Measurements from ENCODE around the gene CTIF.

GRCh38 chr18:48632676-48633257, 93.9 kb downstream of the CTIF start:
- TF ChIP-seq CTCF (conservative IDR thresholded peaks at IDR 0.05; ENCODE audit: low read length) (no peak), EZH2phosphoT487 (IDR thresholded peaks at IDR 0.05; ENCODE audit: borderline replicate concordance, low read depth, low read length) (no peak)

Data from OCI-LY7 (cell line).